ENCODE results near the gene SHPK.
A peak's percentile ranks its signal among the peaks of the same experiment; 100 is the strongest.

Gene SHPK

GRCh38 chr17:3672571-3672970 lies 36.5 kb upstream of the SHPK start:
- DNase-seq = no peak
- H3K36me3 ChIP-seq = no peaks in the 10 kb centered on the region; the same call in 1 of the 2 replicates
- H3K4me1 ChIP-seq = no peaks in the 10 kb centered on the region
- TF ChIP-seq CTCF (IDR thresholded peaks at IDR 0.05; ENCODE audit: low read depth, low read length) = no peak
- H3K9me3 ChIP-seq = no peaks in the 10 kb centered on the region
- H3K4me3 ChIP-seq (ENCODE audit: low read depth, low read length) = no peak overlapping the region
- H3K27me3 ChIP-seq = no peaks in the 10 kb centered on the region

- Histone ChIP-seq H3K9me3 (no peaks in the 10 kb centered on the region), H3K27me3 (no peaks in the 10 kb centered on the region), H3K4me3 (ENCODE audit: low read depth, low read length) (peak overlapping the region; percentile 81), H3K36me3 (no peaks in the 10 kb centered on the region; the same call in 1 of the 2 replicates), H3K4me1 (no peaks in the 10 kb centered on the region)
- no peak for DNase-seq
- TF ChIP-seq CTCF (IDR thresholded peaks at IDR 0.05; ENCODE audit: low read depth, low read length) = no peak
Measured at GRCh38 chr17:3669548-3669947, 33.5 kb upstream of the SHPK start.

GRCh38 chr17:3669085-3669347 lies 33.0 kb upstream of the SHPK start:
- peak overlapping the region; percentile 81 for H3K4me3 ChIP-seq (ENCODE audit: low read depth, low read length)
- TF ChIP-seq CTCF (IDR thresholded peaks at IDR 0.05; ENCODE audit: low read depth, low read length) = no peak
- H3K4me1 ChIP-seq = no peaks in the 10 kb centered on the region
- H3K9me3 ChIP-seq = no peaks in the 10 kb centered on the region
- no peak for DNase-seq
- no peaks in the 10 kb centered on the region; the same call in 1 of the 2 replicates for H3K36me3 ChIP-seq
- H3K27me3 ChIP-seq = no peaks in the 10 kb centered on the region

- Histone ChIP-seq H3K27me3 (no peaks in the 10 kb centered on the region), H3K9me3 (no peaks in the 10 kb centered on the region), H3K36me3 (no peaks in the 10 kb centered on the region; the same call in 1 of the 2 replicates), H3K4me1 (no peaks in the 10 kb centered on the region), H3K4me3 (ENCODE audit: low read depth, low read length) (peak within 1 kb of the TSS; percentile 81)
- no peak for TF ChIP-seq CTCF (IDR thresholded peaks at IDR 0.05; ENCODE audit: low read depth, low read length)
- peak; percentile 96 for DNase-seq
Measured at GRCh38 chr17:3668279-3669084, 32.4 kb upstream of the SHPK start, which contains the start of the genes EMC6 and TAX1BP3. Gene EMC6 (plus strand): TSS chr17:3668812. CDS start chr17:3669147, 335 bp downstream. Gene TAX1BP3 (minus strand): TSS chr17:3668578. CDS start chr17:3668526, 52 bp downstream.

GRCh38 chr17:3667366-3668278 lies 31.6 kb upstream of the SHPK start:
- Histone ChIP-seq H3K27me3 (no peaks in the 10 kb centered on the region), H3K4me1 (no peaks in the 10 kb centered on the region), H3K4me3 (ENCODE audit: low read depth, low read length) (peak overlapping the region; percentile 64), H3K36me3 (no peaks in the 10 kb centered on the region; the same call in 1 of the 2 replicates), H3K9me3 (no peaks in the 10 kb centered on the region)
- TF ChIP-seq CTCF (IDR thresholded peaks at IDR 0.05; ENCODE audit: low read depth, low read length) = no peak
- DNase-seq = peak; percentile 68

Data from BE2C (cell line).